H1 (cell line): ENCODE measurements around the gene FAM81A. TPM values are rescaled to one million over a fixed set of nuclear protein-coding genes. Genes with fewer than 3 reads are reported as not detected.
A peak's percentile ranks its signal among the peaks of the same experiment; 100 is the strongest.

Source experiments
- CTCF ChIA-PET: fragments of 300-600 bp; sonication (Branson Sonifier 250); formaldehyde crosslinking; loops from one replicate; lab custom pipeline; 2021; ENCODE audit not compliant: partially characterized antibody; lab: Charles Lee
- POLR2A ChIA-PET: fragments of 300-600 bp; sonication (Branson Sonifier 250); formaldehyde crosslinking; loops from one replicate; lab custom pipeline; 2021; ENCODE audit warnings: inconsistent platforms; ENCODE audit not compliant: partially characterized antibody; lab: Charles Lee
- DNase-seq, 2 experiments: peaks; one replicate each; pipeline versions ENCODE4 v3.0.0 to v3.0.0-alpha.2; 2010 to 2022; ENCODE audit warnings: low spot score in 2 of 2, low read depth in 1 of 2, mixed read lengths in 1 of 2
- FAIRE-seq: peaks from 2 replicates; lab custom pipeline; 2011; peaks lifted over from hg19 to GRCh38; lab: Jason Lieb, UNC
- H2AFZ ChIP-seq: 2 replicates; pipeline ENCODE4 v1.8.1; 2012; ENCODE audit warnings: low read length, inconsistent platforms
- H2AK5ac ChIP-seq: 2 replicates; pipeline ENCODE4 v1.6.1; 2013; ENCODE audit warnings: low read depth, low read length
- H2BK120ac ChIP-seq: replicated peaks from 2 replicates; pipeline ENCODE3; 2013; ENCODE audit warnings: low read depth, low read length, inconsistent platforms
- H2BK12ac ChIP-seq: 2 replicates; pipeline ENCODE4 v1.6.1; 2013; ENCODE audit warnings: low read depth, low read length
- H2BK15ac ChIP-seq: 2 replicates; pipeline ENCODE4 v1.6.1; 2013; ENCODE audit warnings: low read length
- H2BK20ac ChIP-seq: 2 replicates; pipeline ENCODE4 v1.6.1; 2013; ENCODE audit warnings: low read length
- H2BK5ac ChIP-seq: 2 replicates; pipeline ENCODE4 v1.6.1; 2013; ENCODE audit warnings: low read depth, low read length
- H3K14ac ChIP-seq: 2 replicates; pipeline ENCODE4 v1.6.1; 2013; ENCODE audit warnings: inconsistent platforms; ENCODE audit not compliant: insufficient read length
- H3K18ac ChIP-seq: 2 replicates; pipeline ENCODE4 v1.6.1; 2013; ENCODE audit warnings: low read length; ENCODE audit errors: extremely low read depth
- H3K23ac ChIP-seq: 2 replicates; pipeline ENCODE4 v1.6.1; 2013; ENCODE audit warnings: inconsistent platforms; ENCODE audit not compliant: insufficient read length
- H3K23me2 ChIP-seq: 2 replicates; pipeline ENCODE4 v1.6.1; 2013; ENCODE audit warnings: low read depth, low read length
- H3K27ac ChIP-seq: 2 replicates; pipeline ENCODE4 v1.6.1; 2011; ENCODE audit warnings: low read depth, low read length, inconsistent platforms
- H3K27me3 ChIP-seq, 4 experiments: replicated peaks in 1 of 4; 1 replicate in 1 of 4; 2 replicates in 3 of 4; pipeline versions ENCODE4 v1.6.1 to v1.8.1; 2011 to 2013; ENCODE audit warnings: low read length in 3 of 4, mild to moderate bottlenecking in 3 of 4, inconsistent platforms in 2 of 4, mixed read lengths in 2 of 4, moderate library complexity in 1 of 4; ENCODE audit not compliant: control insufficient read depth in 3 of 4, insufficient read depth in 3 of 4; ENCODE audit errors: extremely low read depth in 1 of 4
- H3K36me3 ChIP-seq, 4 experiments: 2 replicates each; pipeline versions ENCODE4 v1.6.1 to v1.8.1; 2011 to 2013; ENCODE audit warnings: mild to moderate bottlenecking in 4 of 4, low read length in 3 of 4, moderate library complexity in 2 of 4, control low read depth in 1 of 4, inconsistent platforms in 1 of 4; ENCODE audit not compliant: insufficient read depth in 4 of 4, control insufficient read depth in 2 of 4
- H3K4ac ChIP-seq: replicated peaks from 2 replicates; pipeline ENCODE3; 2013; ENCODE audit warnings: low read length, low read depth, mixed read lengths, inconsistent platforms; ENCODE audit not compliant: insufficient read length
- H3K4me1 ChIP-seq, 4 experiments: replicated peaks in 1 of 4; 1 replicate in 1 of 4; 2 replicates in 3 of 4; pipeline versions ENCODE4 v1.6.1 to v1.8.1; 2011 to 2013; ENCODE audit warnings: low read length in 3 of 4, inconsistent platforms in 2 of 4, mixed read lengths in 1 of 4; ENCODE audit not compliant: insufficient read depth in 4 of 4, control insufficient read depth in 3 of 4
- H3K4me2 ChIP-seq, 2 experiments: 2 replicates each; pipeline versions ENCODE4 v1.6.1 to v1.8.1; 2011 to 2013; ENCODE audit warnings: low read depth in 2 of 2, low read length in 2 of 2, control low read depth in 1 of 2, inconsistent platforms in 1 of 2, mild to moderate bottlenecking in 1 of 2; ENCODE audit not compliant: insufficient read depth in 1 of 2
- H3K4me3 ChIP-seq, 4 experiments: fragments of 200-600, 300-600 bp in 1 of 4; sonication (generic), shearing (Covaris generic), sonication (Bioruptor Twin) in 1 of 4; 2 replicates each; pipeline versions ENCODE4 v1.5.1 to v1.8.1; 2011 to 2016; ENCODE audit warnings: low read length in 4 of 4, low read depth in 3 of 4, control low read depth in 2 of 4, inconsistent platforms in 2 of 4, mild to moderate bottlenecking in 2 of 4, mixed read lengths in 1 of 4, moderate library complexity in 1 of 4; ENCODE audit not compliant: insufficient read depth in 2 of 4; ENCODE audit errors: extremely low read depth in 1 of 4
- H3K56ac ChIP-seq: replicated peaks from 2 replicates; pipeline ENCODE3; 2013; ENCODE audit warnings: low read depth, mild to moderate bottlenecking, mixed read lengths, low read length, inconsistent platforms; ENCODE audit not compliant: insufficient read length
- H3K79me1 ChIP-seq: 2 replicates; pipeline ENCODE4 v1.6.1; 2013; ENCODE audit warnings: low read depth, low read length, control low read depth
- H3K79me2 ChIP-seq, 2 experiments: 2 replicates each; pipeline versions ENCODE4 v1.6.1 to v1.8.1; 2012 to 2013; ENCODE audit warnings: low read length in 2 of 2, mild to moderate bottlenecking in 2 of 2, inconsistent platforms in 1 of 2; ENCODE audit not compliant: insufficient read depth in 2 of 2, control insufficient read depth in 1 of 2
- H3K9ac ChIP-seq, 4 experiments: replicated peaks in 1 of 4; 1 replicate in 1 of 4; 2 replicates in 3 of 4; pipeline versions ENCODE4 v1.6.1 to v1.8.1; 2011 to 2013; ENCODE audit warnings: low read depth in 3 of 4, low read length in 3 of 4, control low read depth in 2 of 4, mild to moderate bottlenecking in 2 of 4, moderate library complexity in 2 of 4, inconsistent platforms in 1 of 4; ENCODE audit errors: extremely low read depth in 1 of 4
- H3K9me3 ChIP-seq, 2 experiments: 2 replicates each; pipeline versions ENCODE4 v1.6.1 to v1.8.1; 2012 to 2013; ENCODE audit warnings: mild to moderate bottlenecking in 2 of 2, moderate library complexity in 2 of 2, control low read depth in 1 of 2, inconsistent platforms in 1 of 2, low read depth in 1 of 2, low read length in 1 of 2, mixed read lengths in 1 of 2; ENCODE audit not compliant: insufficient read depth in 2 of 2
- H4K20me1 ChIP-seq, 2 experiments: replicated peaks in 1 of 2; 2 replicates each; pipeline versions ENCODE3 to v1.8.1; 2011 to 2013; ENCODE audit warnings: inconsistent platforms in 2 of 2, low read length in 2 of 2, mild to moderate bottlenecking in 1 of 2; ENCODE audit not compliant: insufficient read depth in 2 of 2, control insufficient read depth in 1 of 2
- H4K5ac ChIP-seq: 2 replicates; pipeline ENCODE4 v1.6.1; 2013; ENCODE audit warnings: low read length, low read depth, mixed read lengths, inconsistent platforms; ENCODE audit not compliant: insufficient read length
- H4K8ac ChIP-seq: 2 replicates; pipeline ENCODE4 v1.8.0; 2013; ENCODE audit warnings: mild to moderate bottlenecking, moderate library complexity, low read length, inconsistent platforms; ENCODE audit not compliant: insufficient read depth; ENCODE audit errors: extremely low read depth
- H4K91ac ChIP-seq: replicated peaks from 2 replicates; pipeline ENCODE3; 2013; ENCODE audit warnings: low read length, mixed read lengths, inconsistent platforms; ENCODE audit not compliant: insufficient read length
- FOSL1 ChIP-seq: IDR thresholded peaks from 2 replicates; pipeline ENCODE4 v1.6.1; 2011; ENCODE audit warnings: mild to moderate bottlenecking, low read depth, low read length, moderate library complexity; ENCODE audit not compliant: insufficient read depth
- KDM1A ChIP-seq: fragments of 200-600, 300-600 bp; sonication (generic); IDR thresholded peaks from 2 replicates; pipeline ENCODE4 v1.7.1; 2016; ENCODE audit warnings: mild to moderate bottlenecking, low read length, borderline replicate concordance
- WGBS, 2 experiments: shearing (Covaris generic) in 1 of 2; methylation state at CpG; one replicate each; pipeline versions ENCODE4 v1.1.6 to v1.1.7; 2013 to 2015; ENCODE audit warnings: low lambda C conversion rate in 2 of 2, mixed read lengths in 2 of 2, inconsistent platforms in 1 of 2, low coverage in 1 of 2, missing lambda C conversion rate in 1 of 2; ENCODE audit not compliant: insufficient replicate concordance in 2 of 2, insufficient coverage in 1 of 2, insufficient read length in 1 of 2; ENCODE audit errors: extremely low coverage in 1 of 2, missing lambda C conversion rate in 1 of 2; 5-methylcytosine and 5-hydroxymethylcytosine counted together
- polyA plus RNA-seq, 7 experiments: library from polyadenylated mRNA; depleted of rRNA in 3 of 7; stranded (reverse) in 5 of 7; unstranded in 2 of 7; fragments of >200 nt in 5 of 7; fragments of 200-250 nt in 2 of 7; gene quantifications; 1 replicate in 5 of 7; 2 replicates in 1 of 7; 4 replicates in 1 of 7; pipeline versions ENCODE4 v1.2.1 to v1.2.3, GENCODE V29; 2011 to 2013; ENCODE audit warnings: missing spikeins in 2 of 7, mixed read lengths in 2 of 7
- total RNA-seq: library from RNA; stranded (reverse); fragmentation: NEBNext Ultra II Directional; extraction: Animal tissue kit (Norgen Biotek cat#: 25700); gene quantifications from 2 replicates; pipeline ENCODE4 v1.2.1, GENCODE V29; 2021

Gene FAM81A
- total and polyA plus RNA-seq, 2 of the 8 experiments (the other 6 are each of a cell fraction or from before 2014, with no cell fraction given) = 0.56 to 3.0 TPM

- H3K4ac ChIP-seq = no peak overlapping the region
- no peak overlapping the region for H2BK5ac ChIP-seq
- H3K9me3 ChIP-seq = peaks cover 6 to 8% of the 10 kb centered on the region in 2 experiments; a peak in 2 of 4 replicates
- POLR2A ChIA-PET = no interaction called here
- H3K23ac ChIP-seq = no peak overlapping the region
- no peak overlapping the region for H2AK5ac ChIP-seq
- 94% methylated on average over 1 of the region's 1 CpG; no CpG with 5 or more reads in 1 of the 2 experiments for WGBS, 2 experiments
- H3K4me3 ChIP-seq = no peak overlapping the region
- FAIRE-seq = no peak
- TF ChIP-seq FOSL1 = no peak
- TF ChIP-seq KDM1A = 0 out of 2 replicates have a peak, but pooled peaks have one; percentile 38
- no peaks in the 10 kb centered on the region for H3K79me2 ChIP-seq
- DNase-seq = no peak
- H3K9ac ChIP-seq = no peak overlapping the region
- H3K4me1 ChIP-seq = no peaks in the 10 kb centered on the region
- no peak overlapping the region for H2BK15ac ChIP-seq
- H3K14ac ChIP-seq = no peak overlapping the region
- H3K18ac ChIP-seq = no peak overlapping the region
- no peak overlapping the region for H4K91ac ChIP-seq
- H3K56ac ChIP-seq = no peak overlapping the region
- H4K5ac ChIP-seq = no peak overlapping the region
- no peak overlapping the region for H3K27ac ChIP-seq
- H2AFZ ChIP-seq = no peak overlapping the region
- no peak overlapping the region for H3K4me2 ChIP-seq
- H3K27me3 ChIP-seq = no peaks in the 10 kb centered on the region
- H3K23me2 ChIP-seq = no peaks in the 10 kb centered on the region; the same call in 1 of the 2 replicates
- no peaks in the 10 kb centered on the region for H4K20me1 ChIP-seq
- no peaks in the 10 kb centered on the region for H3K79me1 ChIP-seq
- no peaks in the 10 kb centered on the region for H3K36me3 ChIP-seq
- H2BK12ac ChIP-seq = no peak overlapping the region
- H2BK20ac ChIP-seq = no peak overlapping the region
- no peak overlapping the region; the same call in 1 of the 2 replicates for H4K8ac ChIP-seq
- CTCF ChIA-PET = no interaction called here
- no peak overlapping the region for H2BK120ac ChIP-seq
These were observed 23.5 kb downstream of the FAM81A start for GRCh38 chr15:59461521-59461920.
